BLaER1 (cell line): Measurements from ENCODE around the gene PEX5L.

Experiments
- H3K27ac ChIP-seq: shearing (Covaris generic); formaldehyde crosslinking; 2 replicates; pipeline ENCODE4 v1.8.1; 2022
- H3K27me3 ChIP-seq: shearing (Covaris generic); formaldehyde crosslinking; 2 replicates; pipeline ENCODE4 v1.8.1; 2022
- H3K36me3 ChIP-seq: shearing (Covaris generic); formaldehyde crosslinking; 2 replicates; pipeline ENCODE4 v1.8.1; 2022
- H3K4me1 ChIP-seq: shearing (Covaris generic); formaldehyde crosslinking; 2 replicates; pipeline ENCODE4 v1.8.1; 2022
- H3K4me2 ChIP-seq: shearing (Covaris generic); formaldehyde crosslinking; 2 replicates; pipeline ENCODE4 v1.8.1; 2022
- H3K4me3 ChIP-seq: shearing (Covaris generic); formaldehyde crosslinking; 2 replicates; pipeline ENCODE4 v1.8.1; 2022
- H3K9ac ChIP-seq: shearing (Covaris generic); formaldehyde crosslinking; 2 replicates; pipeline ENCODE4 v1.8.1; 2022
- H3K9me3 ChIP-seq: shearing (Covaris generic); formaldehyde crosslinking; 2 replicates; pipeline ENCODE4 v1.8.1; 2022
- H4K20me1 ChIP-seq: shearing (Covaris generic); formaldehyde crosslinking; 2 replicates; pipeline ENCODE4 v1.8.1; 2022
- Cebpa-rat ChIP-seq: shearing (Covaris generic); IDR thresholded peaks from 2 replicates; pipeline ENCODE4 v1.8.1; 2022

The PEX5L gene

GRCh38 chr3:179828738-179829137 lies 208.0 kb downstream of the PEX5L start:
- no peak for TF ChIP-seq Cebpa-rat
- no peaks in the 10 kb centered on the region for H3K4me1 ChIP-seq
- no peak overlapping the region for H3K4me3 ChIP-seq
- no peaks in the 10 kb centered on the region for H3K9me3 ChIP-seq
- H3K36me3 ChIP-seq, result no peaks in the 10 kb centered on the region
- H3K4me2 ChIP-seq, result no peak overlapping the region
- no peaks in the 10 kb centered on the region for H4K20me1 ChIP-seq
- H3K9ac ChIP-seq, result no peak overlapping the region
- no peak overlapping the region for H3K27ac ChIP-seq
- H3K27me3 ChIP-seq, result no peaks in the 10 kb centered on the region

- TF ChIP-seq Cebpa-rat, result no peak
- H3K4me3 ChIP-seq, result no peak overlapping the region
- no peaks in the 10 kb centered on the region for H3K36me3 ChIP-seq
- H4K20me1 ChIP-seq, result no peaks in the 10 kb centered on the region
- no peak overlapping the region for H3K9ac ChIP-seq
- no peak overlapping the region for H3K4me2 ChIP-seq
- no peaks in the 10 kb centered on the region for H3K4me1 ChIP-seq
- no peaks in the 10 kb centered on the region for H3K9me3 ChIP-seq
- no peaks in the 10 kb centered on the region for H3K27me3 ChIP-seq
- no peak overlapping the region for H3K27ac ChIP-seq
Observed at GRCh38 chr3:179826247-179826637, 210.5 kb downstream of the PEX5L start.

GRCh38 chr3:179825527-179826246 lies 211.1 kb downstream of the PEX5L start:
- Histone ChIP-seq H3K4me1 (no peaks in the 10 kb centered on the region), H3K4me3 (no peak overlapping the region), H3K27ac (no peak overlapping the region), H3K4me2 (no peak overlapping the region), H3K36me3 (no peaks in the 10 kb centered on the region), H3K27me3 (no peaks in the 10 kb centered on the region), H4K20me1 (no peaks in the 10 kb centered on the region), H3K9me3 (no peaks in the 10 kb centered on the region), H3K9ac (no peak overlapping the region)
- TF ChIP-seq Cebpa-rat, result no peak

DNA sequence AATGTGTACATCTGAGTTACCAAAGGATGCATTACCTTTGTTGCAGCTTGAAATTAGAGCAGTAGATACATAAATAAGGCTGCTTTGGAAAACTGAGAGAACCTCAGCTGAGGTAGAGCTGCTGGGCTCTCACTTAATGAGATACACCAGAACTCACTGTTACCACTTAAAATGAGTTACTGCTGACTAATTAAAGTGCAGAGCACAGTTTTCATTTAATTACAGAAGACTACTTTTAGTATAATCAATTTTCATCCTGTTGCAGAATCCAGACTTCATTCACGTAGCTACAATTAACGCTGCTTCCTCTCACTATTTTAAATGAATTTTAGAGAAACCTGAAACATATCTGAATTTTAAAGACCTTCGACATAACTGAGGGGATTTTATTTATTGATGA lies 214.4 kb downstream of the PEX5L start:
- TF ChIP-seq Cebpa-rat, result no peak
- Histone ChIP-seq H3K4me2 (no peak overlapping the region), H3K9me3 (no peaks in the 10 kb centered on the region), H3K27me3 (no peaks in the 10 kb centered on the region), H3K4me1 (no peaks in the 10 kb centered on the region), H3K36me3 (no peaks in the 10 kb centered on the region), H3K4me3 (no peak overlapping the region), H4K20me1 (no peaks in the 10 kb centered on the region), H3K27ac (no peak overlapping the region), H3K9ac (no peak overlapping the region)

GRCh38 chr3:179819379-179819778 lies 217.4 kb downstream of the PEX5L start:
- Histone ChIP-seq H3K4me3 (no peak overlapping the region), H3K9ac (no peak overlapping the region), H3K4me1 (no peaks in the 10 kb centered on the region), H4K20me1 (no peaks in the 10 kb centered on the region), H3K27me3 (no peaks in the 10 kb centered on the region), H3K27ac (no peak overlapping the region), H3K4me2 (no peak overlapping the region), H3K9me3 (no peaks in the 10 kb centered on the region), H3K36me3 (no peaks in the 10 kb centered on the region)
- TF ChIP-seq Cebpa-rat, result no peak

GRCh38 chr3:179812096-179812382 lies 224.7 kb downstream of the PEX5L start:
- no peak overlapping the region for H3K27ac ChIP-seq
- no peaks in the 10 kb centered on the region for H3K4me1 ChIP-seq
- H3K27me3 ChIP-seq, result no peaks in the 10 kb centered on the region
- TF ChIP-seq Cebpa-rat, result no peak
- no peak overlapping the region for H3K4me3 ChIP-seq
- peaks cover 3% of the 10 kb centered on the region; the same call in 1 of the 2 replicates for H3K9me3 ChIP-seq
- no peak overlapping the region for H3K4me2 ChIP-seq
- no peak overlapping the region for H3K9ac ChIP-seq
- no peaks in the 10 kb centered on the region for H4K20me1 ChIP-seq
- no peaks in the 10 kb centered on the region for H3K36me3 ChIP-seq

DNA sequence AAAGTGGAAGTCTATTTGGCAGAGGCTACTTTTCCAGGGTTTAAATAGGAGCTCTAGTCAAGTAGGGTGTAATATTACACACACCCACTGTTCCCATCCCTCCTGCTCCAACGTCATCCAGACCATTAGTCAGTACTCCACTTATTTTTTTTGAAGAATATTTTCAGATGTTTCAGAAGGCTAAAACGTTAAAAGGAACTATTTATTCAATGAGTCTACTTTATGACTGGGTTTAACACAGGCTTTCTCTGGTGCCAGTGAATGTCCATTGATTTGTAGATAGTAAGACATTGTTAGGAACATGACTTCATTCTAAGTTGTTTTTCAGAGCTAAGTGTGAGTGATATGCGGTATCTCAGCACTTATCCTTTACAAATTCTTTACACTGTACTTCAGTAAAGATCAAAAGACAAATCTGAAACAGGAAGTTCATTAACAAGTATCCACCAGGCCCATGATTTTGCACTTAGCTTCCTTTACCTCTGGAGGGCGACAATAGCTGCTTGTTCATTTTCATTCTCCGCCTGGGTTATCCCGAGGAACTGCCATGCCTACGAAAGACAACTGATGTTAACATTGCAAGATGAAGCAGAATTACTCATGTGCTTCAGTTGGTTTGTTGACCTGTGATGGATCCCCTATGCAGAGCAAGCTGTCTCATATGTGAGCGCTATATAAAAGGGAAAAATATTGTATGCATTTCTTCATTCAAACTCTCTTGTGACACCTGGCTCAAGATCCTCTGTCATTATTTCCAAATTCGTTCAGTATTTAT lies 225.2 kb downstream of the PEX5L start:
- no peaks in the 10 kb centered on the region for H4K20me1 ChIP-seq
- H3K4me1 ChIP-seq, result no peaks in the 10 kb centered on the region
- no peaks in the 10 kb centered on the region for H3K27me3 ChIP-seq
- H3K4me3 ChIP-seq, result no peak overlapping the region
- no peak overlapping the region for H3K27ac ChIP-seq
- no peaks in the 10 kb centered on the region for H3K36me3 ChIP-seq
- H3K9ac ChIP-seq, result no peak overlapping the region
- no peak overlapping the region for H3K4me2 ChIP-seq
- no peak for TF ChIP-seq Cebpa-rat
- H3K9me3 ChIP-seq, result peaks cover 3% of the 10 kb centered on the region; the same call in 1 of the 2 replicates

DNA sequence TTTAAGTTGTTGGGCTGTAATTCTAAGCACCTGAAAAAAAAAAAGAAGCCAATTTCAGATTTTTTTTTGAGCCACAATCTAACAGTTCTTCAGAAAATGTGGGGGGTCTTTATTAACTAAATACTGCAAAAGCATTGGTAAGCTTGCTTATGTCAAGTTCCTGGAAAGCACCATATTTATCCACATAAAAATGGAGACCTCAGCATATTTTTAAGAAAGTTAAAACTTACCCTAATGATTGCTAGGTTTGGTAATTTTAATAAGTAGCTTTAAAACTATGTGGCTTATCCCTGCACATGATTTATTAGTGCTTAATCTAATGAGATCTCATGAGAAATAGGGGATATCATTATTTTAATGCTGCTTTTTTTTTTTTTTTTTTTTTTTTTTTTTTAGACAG lies 227.1 kb downstream of the PEX5L start:
- Histone ChIP-seq H3K27me3 (no peaks in the 10 kb centered on the region), H3K27ac (no peak overlapping the region), H3K36me3 (no peaks in the 10 kb centered on the region), H3K4me3 (no peak overlapping the region), H4K20me1 (no peaks in the 10 kb centered on the region), H3K4me2 (no peak overlapping the region), H3K4me1 (no peaks in the 10 kb centered on the region), H3K9ac (no peak overlapping the region), H3K9me3 (peaks cover 3% of the 10 kb centered on the region; the same call in 1 of the 2 replicates)
- no peak for TF ChIP-seq Cebpa-rat

GRCh38 chr3:179807588-179807987 lies 229.1 kb downstream of the PEX5L start:
- no peaks in the 10 kb centered on the region for H3K36me3 ChIP-seq
- no peaks in the 10 kb centered on the region for H3K4me1 ChIP-seq
- no peaks in the 10 kb centered on the region for H3K27me3 ChIP-seq
- H3K4me3 ChIP-seq, result no peak overlapping the region
- no peak overlapping the region for H3K4me2 ChIP-seq
- H4K20me1 ChIP-seq, result no peaks in the 10 kb centered on the region
- no peak overlapping the region for H3K27ac ChIP-seq
- peaks cover 3% of the 10 kb centered on the region; the same call in 1 of the 2 replicates for H3K9me3 ChIP-seq
- TF ChIP-seq Cebpa-rat, result no peak
- H3K9ac ChIP-seq, result no peak overlapping the region

DNA sequence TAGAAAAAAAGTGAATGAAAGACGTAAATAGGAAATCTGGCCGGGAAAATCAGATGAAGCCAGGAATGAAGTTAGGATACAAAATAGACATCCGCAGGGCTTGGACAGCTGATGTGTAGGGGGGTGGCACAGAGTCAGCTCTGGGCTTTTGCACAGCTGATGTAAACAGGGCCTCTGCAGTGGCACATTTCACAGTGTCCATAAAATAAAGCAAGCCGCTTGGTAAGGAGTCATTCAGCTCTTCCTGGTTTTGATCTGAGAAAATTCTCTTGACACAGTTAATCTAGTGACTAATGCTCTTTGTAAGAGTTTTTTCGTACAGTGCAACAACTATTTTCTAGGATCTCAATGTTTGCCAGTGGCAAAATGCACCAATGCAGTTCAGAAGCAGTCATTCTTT lies 230.6 kb downstream of the PEX5L start:
- H3K4me2 ChIP-seq, result no peak overlapping the region
- H3K36me3 ChIP-seq, result no peaks in the 10 kb centered on the region
- no peak overlapping the region for H3K4me3 ChIP-seq
- H4K20me1 ChIP-seq, result no peaks in the 10 kb centered on the region
- H3K27me3 ChIP-seq, result no peaks in the 10 kb centered on the region
- peaks cover 3% of the 10 kb centered on the region; the same call in 1 of the 2 replicates for H3K9me3 ChIP-seq
- H3K4me1 ChIP-seq, result no peaks in the 10 kb centered on the region
- no peak overlapping the region for H3K27ac ChIP-seq
- TF ChIP-seq Cebpa-rat, result no peak
- no peak overlapping the region for H3K9ac ChIP-seq
